RPMI8226 (cell line): Measurements from ENCODE around the gene MIOS.

Source experiments
- DNase-seq: peaks from one replicate; pipeline ENCODE4 v3.0.0-alpha.2; 2015

Gene MIOS

DNA sequence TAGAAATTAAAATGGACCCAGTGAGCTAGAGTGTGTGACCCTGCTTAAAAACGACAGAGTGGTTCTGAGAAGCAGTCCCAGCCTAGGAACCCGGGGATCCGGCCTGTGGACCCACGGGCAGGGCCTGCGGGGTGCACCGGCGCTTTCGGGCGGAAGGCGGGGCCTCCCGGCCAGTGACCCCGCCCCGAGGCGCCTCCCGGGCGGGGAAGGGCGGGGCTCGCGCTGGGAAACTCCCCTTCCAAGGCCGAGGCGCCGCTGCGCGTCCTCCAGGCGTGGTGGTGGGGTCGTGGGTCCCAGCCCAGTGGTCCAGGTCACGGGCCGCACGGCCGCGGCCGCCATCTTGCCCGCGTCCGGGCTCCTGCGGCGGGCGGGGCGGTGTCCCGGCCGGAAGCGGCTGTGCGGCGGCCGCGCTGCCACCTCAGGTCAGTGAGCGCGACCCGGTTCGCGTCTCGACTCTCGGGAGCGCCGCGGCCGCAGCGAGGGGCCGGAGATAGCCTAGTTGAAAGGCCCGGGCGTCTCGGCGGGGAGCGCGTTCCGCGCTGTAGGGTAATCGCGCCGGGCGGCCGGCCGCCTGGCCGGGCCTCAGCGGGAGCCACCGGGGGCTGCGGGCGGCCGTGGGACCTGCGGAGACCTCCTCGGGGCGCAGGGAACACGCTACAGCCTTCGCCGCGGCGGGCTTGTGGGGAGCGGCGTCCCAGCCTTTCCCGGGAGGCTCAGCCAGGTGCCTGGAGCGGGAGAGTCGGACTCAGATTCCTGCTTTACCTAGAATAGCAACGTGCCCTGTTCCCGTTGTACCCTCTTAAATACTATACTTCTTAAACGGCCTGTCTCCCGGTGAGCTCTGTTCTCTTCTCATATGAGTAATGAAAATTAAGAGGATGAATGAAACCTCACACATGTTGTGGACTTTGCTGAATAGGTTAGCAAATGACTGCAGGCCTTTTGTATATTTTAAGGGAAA lies at the start of gene MIOS:
Gene MIOS, plus strand, starts transcription at position 234 of the 961 bp plus-strand sequence. CDS start 5,592 bp downstream, outside the sequence.
- DNase-seq, result peak; percentile 88

DNA sequence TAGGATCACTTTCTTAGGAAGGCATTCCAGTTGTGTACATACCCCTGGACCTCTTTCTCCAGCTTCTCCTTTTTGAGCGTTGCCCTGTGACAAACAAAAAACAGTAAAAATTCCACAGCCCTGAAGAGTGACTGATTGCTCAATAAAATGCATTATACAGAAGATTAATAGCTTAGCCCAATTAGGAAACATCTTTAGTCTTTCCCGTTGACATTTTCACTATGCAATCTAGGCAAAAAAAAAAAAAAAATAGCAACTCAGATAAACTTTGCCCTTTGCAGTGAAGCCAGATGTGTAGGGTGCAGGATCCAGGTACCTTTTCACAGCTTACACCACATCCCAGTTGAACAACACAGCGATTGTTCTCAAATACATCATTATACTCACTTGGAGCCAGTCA lies 48.9 kb upstream of the MIOS start:
- DNase-seq, result no peak

DNA sequence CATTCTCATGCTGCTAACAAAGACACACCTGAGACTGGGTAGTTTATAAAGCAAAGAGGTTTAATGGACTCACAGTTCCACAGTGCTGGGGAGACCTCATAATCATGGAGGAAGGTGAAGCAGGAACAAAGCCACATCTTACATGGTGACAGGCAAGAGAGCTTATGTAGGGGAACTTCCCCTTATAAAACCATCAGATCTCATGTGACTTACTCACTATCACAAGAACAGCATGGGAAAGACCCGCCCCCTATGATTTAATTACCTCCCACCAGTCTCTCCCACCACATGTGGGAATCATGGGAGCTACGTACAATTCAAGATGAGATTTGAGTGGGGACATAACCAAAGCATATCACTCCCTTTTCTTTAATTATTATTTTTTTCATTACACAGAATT lies 47.6 kb upstream of the MIOS start:
- DNase-seq, result no peak

DNA sequence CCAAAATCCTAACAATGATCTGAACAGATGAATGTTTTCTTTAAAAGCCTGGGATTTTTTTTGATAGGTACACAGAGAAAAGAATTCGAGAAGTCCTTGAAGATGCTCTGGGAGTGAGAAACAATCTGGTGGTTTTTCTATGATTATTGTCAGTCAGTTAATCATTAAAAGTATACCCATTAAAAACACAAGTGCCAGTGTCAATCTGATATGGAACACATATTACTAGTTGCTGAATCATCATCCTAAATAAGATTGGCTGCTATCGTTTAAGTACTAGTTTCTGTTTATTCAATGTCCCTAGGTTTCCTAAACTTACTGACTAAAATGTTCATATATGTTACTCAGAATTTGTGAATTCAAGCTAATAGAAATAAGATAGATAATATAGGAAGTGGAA lies 47.2 kb upstream of the MIOS start:
- no peak for DNase-seq

DNA sequence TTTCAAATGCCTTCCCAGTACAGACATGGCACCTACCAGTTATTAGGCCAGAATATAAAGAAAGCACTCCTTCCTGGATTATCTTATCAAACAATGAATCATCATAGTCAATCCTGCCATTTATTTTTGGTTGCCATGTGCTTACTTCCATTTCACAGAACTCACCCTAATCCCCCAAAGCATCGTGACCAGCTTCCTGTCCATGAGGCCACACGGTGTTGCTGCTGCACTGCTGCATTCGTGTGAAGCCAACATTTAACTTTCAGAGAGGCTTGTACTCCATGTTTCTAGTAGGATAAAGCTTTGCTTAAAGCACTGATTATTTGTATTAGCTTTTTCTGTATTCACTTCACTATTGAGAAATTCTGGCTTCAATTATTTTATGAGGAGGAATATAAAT lies 45.4 kb upstream of the MIOS start:
- no peak for DNase-seq

DNA sequence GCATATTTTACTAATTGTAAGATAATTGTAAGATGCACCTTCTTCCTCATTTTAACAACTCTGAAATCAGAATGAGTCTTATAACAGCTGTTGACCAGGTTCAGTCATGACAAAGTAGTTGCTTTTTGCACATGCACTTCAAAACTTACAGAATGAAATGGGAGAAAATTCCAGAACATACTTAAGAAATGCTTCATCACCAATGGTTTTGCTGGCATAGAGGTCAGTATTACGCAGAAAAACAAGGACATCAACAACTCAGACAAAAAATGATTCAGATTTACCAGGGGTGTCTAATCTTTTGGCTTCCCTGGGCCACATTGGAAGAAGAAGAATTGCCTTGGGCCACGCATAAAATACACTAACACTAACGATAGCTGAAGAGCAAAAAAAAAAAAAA lies 44.3 kb upstream of the MIOS start:
- no peak for DNase-seq

DNA sequence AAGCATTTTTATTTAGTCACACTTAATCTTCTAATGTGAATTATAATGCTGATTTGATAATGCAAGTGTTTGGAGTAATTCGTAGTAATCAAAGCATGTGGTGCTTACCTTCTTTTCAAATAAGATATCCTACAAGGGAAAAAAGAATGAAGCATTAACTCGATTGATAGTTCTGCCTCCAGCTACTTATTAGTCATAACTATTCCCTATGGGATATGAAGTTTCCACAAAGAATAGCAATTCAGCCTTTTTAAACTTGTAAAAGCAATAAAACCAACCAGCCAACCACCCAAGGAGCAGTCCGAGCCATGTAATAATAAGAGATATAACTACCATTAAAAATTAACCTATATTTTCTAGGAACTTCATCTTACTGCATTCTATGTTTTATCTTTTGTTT lies 42.6 kb upstream of the MIOS start:
- no peak for DNase-seq

DNA sequence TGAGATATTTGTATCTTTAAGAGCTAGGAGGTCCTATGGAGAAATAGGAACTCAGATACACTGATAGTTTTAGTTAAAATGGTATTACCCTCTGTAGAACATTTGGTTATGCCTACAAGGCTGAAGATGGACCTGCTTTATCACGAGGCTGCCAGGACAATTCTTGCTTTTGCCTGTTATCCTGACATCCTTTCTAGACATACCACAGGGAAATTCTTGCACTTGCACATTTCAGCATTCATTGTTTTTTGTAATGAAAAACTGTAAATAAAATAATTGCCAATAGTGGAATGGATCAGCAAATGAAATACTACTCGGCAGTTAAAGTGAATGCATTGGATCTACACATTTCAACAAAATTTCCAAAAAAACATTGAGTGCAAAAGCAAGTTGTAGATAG lies 40.7 kb upstream of the MIOS start:
- no peak for DNase-seq

DNA sequence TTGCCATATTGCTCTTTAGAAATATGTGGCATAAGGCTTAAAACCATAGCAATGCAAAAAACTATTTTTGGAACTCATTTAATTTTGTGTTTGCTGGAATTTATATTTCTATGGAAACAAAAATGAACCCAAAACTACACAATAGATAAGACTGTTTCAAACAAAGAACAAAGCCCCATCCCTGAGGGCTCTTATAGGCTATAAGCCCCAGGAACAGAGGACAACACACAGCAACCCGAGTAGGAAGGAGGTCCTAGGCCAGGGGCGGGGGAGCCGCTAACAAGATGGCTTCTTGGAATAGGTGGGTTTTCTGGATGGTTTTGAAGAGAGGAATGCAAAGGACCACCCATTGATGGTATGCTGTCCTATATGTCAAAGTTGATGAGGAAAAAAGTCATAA lies 39.6 kb upstream of the MIOS start:
- DNase-seq, result no peak

DNA sequence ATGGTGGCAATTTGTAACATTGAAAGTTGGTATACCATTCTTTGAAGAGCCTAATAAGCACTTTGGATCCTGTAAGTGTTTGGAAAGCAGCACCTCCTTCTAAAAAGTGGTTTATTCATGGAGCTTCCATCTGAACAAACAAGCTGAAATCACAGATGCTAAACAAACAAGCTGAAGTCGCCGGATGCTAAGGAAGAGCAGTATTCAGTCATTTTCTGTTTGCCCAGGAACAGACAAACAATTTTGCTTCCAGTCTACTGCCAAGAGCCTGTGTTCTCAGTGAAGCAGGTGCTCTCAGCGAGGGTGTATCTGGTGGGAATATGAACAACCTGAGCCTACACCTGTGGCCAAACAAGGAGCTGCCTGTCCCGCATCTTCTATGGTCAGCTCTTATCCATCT lies 37.4 kb upstream of the MIOS start:
- DNase-seq, result no peak

DNA sequence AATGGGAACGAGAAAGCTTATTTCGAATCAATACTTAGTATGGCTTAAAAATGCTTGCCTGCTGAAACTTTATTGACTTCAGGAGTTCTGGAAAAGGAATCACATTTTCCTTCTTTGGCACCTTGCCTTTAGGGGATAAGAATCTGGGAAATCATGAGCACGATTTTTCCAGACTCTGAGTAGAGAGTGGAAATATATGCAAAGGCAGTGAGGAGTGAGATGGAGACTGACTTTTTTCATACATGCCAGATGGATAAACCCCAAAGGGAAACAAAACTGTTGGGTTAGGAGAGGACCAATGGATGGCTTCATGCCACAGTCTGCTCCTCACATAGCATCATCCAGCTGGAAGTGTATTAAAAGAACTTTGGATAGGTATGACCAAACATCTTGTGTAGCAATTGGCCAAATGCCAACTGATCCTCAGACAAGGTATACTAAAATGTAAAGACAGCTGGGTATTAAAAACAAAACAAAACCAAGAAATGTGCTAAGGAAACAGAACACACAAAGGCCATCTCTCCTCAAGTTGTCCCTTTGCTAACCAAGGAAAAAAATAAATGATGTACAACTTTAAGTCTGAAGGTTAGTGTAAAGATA lies 32.8 kb upstream of the MIOS start:
- DNase-seq, result no peak

DNA sequence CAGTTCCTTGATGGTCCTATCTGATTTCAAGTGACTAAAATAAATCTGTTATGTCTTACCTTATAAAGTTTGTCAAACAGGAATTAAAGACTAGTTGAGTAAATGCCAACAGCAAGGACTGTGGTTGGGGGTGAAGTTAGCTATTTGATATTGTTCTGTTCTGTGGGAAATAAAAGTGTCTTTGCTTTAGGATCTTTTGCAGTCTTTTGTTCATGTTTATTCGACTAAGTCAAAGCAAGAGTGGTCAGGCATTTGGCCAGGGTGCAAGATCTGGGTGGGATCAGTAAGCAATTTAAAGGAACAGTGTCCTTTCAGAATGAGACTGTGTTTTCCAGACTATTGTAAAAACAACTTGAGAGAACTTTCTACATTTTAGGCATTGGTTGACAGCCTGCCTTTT lies 31.0 kb upstream of the MIOS start, which contains the start of gene COL28A1:
Gene COL28A1, minus strand, starts transcription at position 183 of the 400 bp plus-strand sequence. CDS start 2,998 bp downstream, outside the sequence.
- no peak for DNase-seq

DNA sequence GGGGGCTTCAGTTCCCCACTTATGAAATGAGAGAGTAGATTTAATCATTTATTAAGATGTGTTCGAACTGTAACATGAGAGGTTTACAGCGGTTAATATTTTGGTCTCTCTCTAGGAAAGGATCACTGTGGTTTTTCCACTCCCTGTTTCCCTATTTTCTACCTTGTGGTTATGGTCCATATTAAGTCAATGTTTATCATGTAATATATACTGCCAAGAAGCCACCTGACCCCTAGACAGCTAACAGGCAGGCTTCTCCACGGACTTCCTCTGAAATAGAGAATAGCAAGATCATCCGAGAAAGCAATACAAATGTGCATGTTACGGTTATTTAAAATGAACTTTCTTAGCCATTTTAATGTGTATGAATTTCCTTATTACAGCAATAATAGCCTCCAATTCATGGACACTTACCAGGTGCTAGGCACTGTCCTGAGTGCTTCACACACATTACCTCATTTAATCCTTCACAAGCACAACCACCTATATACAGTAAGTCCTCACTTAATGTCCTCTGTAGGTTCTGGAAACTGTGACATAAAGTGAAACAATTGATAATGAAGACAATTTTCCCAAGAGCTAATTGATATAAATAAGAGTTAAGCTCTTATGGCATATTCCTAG lies 30.2 kb upstream of the MIOS start:
- no peak for DNase-seq

DNA sequence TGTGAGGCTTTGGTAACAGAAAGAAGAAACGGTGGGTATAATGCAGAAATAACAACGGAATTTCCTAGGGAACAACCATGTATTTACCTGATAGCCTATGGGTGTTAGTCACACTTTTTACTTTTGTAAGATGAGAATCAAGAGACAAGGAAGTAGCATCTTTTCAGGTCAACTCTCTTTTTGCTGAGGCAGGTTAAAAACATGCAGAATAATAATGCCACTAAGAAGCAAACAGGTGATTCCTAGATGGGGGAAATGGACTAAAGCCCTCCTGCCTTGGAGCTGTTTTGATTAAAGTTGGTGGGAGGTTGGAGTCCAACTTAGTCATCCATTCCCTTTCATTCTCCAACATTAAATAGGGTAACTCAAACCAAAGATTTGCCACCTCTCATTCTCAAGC lies 29.0 kb upstream of the MIOS start:
- no peak for DNase-seq

DNA sequence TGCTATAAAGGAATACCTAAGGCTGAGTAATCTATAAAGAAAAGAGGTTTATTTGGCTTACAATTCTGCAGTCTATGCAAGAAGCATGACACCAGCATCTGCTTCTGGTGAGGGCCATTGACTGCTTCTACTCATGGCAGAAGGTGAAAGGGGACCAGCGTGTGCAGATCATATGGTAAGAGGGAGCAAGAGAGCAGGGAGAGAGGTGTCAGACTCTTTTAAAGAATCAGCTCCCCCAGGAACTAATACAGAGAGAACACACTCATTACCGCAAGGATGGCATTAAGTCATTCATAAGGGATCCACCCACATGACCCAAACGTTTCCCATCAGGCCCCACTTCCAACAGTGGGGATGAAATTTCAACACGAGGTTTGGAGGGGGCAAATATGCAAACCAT lies 27.5 kb upstream of the MIOS start:
- no peak for DNase-seq

DNA sequence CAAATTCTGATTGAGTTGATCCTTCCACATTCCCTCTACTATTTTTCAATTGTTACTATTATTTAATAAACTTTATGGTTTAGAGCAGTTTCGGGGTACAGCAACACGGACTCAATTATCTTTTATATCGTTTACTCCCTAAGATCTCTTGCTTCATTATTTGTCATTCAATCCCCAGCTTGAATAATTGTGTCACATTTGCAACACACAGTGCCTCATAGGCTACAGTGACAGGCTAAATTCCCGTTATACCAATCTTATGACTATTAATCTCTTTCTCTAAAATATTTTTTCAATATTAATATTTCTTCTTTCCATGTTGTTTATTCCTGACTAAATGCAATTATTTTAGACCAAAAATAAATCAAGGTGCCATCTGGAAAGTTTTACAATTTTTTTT lies 27.0 kb upstream of the MIOS start:
- no peak for DNase-seq

DNA sequence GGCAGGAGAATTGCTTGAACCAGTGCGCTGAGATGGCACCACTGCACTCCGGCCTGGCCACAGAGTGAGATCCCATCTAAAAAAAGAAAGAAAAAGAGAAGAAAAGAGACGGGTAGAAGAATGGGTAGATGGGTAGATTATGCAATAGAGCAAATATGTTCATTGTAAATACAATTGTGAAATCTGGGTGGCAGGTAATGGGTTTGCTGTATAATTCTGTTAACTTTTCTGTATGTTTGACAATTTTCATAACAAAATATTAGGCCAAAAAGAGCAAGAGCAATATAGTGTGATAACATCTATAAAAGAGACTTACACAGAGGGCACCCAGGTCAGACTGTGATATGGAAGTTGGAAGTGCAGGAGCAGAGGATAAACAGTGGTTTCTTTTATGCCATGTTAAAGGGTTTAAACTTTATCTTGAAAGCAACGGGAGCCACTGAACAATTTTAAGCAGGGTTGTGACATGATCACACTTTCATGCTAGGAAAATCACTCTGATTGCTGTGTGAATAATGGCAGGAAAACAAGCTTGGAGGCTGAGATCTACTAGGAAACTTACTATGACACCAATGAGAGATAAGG lies 24.3 kb upstream of the MIOS start:
- DNase-seq, result no peak

DNA sequence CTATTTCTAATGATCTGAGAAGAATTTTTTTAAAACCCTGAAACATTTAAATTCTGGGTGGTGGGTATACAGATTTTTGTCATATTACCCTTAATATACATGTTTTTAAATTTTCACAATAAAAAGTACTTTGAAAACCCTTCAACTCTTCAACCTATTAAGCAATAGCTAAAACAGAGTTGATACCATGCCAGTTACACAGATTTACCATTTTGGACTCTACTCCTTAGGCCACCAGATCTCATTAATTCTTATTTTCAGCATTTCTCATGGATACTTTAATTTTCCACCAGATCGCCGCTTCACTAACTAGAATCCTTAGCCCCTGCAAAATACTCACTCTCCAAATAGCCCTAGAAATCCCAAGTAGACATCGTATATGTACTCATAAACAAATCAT lies 18.3 kb upstream of the MIOS start:
- no peak for DNase-seq

DNA sequence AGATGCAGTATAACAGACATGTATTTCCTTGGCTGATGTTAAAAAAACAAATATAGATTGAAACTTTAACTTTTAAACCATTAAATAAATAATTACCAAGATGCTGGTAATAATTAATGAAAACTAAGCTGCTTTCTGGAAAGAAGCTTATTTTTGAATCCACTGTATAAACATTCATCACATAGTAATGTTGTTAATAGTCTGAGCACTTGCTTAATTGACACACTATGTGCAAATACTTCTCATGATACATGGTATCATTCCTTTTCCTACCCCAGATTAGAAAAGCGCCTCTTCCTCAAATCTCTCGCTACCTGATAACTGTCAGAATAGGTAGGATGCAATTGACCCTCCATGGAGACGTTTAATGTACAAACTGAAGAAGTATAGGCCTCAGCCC lies 16.0 kb upstream of the MIOS start:
- DNase-seq, result no peak

DNA sequence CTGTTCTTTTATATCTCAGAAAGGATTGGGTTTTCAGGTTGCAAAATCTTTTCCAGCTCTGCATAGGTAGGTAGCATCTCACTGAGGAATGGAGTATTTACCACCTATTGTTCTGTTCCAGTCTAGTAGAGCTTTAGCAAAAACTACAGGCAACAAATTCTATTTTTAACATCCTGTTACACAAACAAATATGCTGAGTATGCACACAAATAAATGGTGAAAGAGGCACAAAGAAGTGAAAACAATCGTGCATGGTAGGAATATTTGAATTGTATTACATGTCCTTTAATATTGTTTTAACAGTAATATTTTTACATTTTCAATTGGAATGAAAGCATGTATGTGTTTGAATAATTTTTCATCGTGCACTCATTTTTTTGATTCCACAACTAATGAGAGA lies 14.5 kb upstream of the MIOS start:
- no peak for DNase-seq

DNA sequence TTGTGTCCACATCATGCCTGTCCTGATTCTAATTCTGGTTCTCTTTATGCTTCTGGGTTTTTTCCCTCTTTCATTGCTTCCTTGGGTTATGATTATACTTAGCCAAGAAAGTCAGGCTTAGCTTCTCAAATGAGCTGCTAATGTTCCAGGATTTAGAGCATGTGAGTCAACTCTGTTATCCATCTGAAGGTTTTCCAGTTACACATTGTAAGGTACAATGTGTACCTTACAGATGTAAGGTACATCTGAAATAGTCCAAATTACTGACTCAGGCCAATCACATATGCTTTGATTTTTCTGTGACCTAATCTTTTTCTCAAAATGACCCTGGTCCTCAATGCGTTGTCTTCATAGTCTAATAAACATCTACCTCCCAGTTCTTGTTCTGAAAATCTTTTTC lies 13.3 kb upstream of the MIOS start:
- no peak for DNase-seq

DNA sequence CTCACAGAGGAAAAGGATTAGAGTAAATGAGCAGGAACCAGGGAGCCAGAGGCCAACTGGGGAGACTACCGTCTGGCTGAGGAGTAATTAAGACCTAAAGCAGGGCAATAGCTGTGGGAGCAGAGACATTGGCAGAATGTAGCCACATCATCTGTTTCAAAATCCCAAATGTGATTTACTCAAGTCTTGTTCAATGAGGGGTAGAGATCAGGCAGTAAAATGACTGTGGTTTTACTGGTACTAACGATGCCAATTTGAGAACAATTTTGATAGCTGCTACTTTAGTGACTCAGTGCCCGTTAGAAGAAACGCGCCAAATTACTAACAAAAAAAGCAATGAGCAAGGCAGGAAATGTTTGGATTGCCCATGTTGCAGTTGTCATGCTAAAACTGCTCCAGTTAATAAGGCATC lies 12.7 kb upstream of the MIOS start:
- no peak for DNase-seq
